ENCODE data around the gene CCT6B. TPM values are rescaled to one million over a fixed set of nuclear protein-coding genes. Genes with fewer than 3 reads are reported as not detected.
A peak's percentile ranks its signal among the peaks of the same experiment; 100 is the strongest.

CCT6B gene
- total RNA-seq, 2 experiments from 2014 or later = 4.6 to 4.9 TPM

DNA sequence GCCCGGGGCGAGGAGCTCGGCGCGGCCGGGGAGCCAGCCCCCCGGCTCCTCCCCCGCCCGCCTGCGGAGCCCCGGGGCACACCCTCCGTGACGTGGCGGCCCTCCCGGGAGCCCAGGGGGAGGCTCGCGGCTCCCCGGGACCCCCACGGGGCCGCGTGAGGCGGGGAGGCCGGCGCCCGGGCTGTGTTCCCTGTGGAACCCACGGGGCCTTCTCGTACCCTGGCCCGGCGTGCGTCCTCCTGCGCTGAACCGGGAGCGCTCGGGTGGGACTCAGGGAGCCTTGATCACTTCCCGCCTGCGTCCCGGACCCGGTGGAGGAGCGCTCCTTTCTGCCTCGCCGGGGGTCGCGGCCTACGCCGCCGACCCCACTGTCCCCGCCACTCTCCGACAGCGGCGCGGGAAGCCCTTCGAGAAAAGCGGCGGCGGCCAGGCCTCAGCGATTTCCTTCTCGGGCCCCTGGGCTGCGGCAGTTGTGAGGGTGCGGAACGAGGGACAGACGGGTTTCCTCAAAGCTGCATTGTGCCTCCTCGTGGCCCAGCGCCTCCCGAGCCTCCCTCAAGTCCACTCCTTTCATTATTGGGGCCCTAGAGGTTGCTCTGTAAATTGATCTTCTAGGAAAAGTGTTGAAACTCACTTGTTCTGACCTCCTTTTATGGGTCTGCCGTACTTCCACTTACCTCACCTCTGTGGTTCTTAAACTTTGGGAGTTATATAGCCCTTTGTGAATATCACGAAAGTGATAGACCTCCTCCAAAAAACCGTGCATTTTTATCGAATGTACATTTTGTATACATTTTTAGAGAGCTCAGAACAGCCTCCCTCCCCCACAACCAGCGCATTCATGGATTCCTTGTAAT is 19.6 kb upstream of the CCT6B start:
- Histone ChIP-seq H3K9me3 (ENCODE audit: control insufficient read depth in 1 of 2, insufficient read depth in 1 of 2, low read length in 2 of 2) (no peaks in the 10 kb centered on the region), H3K4me1 (ENCODE audit: insufficient read depth, low read length) (peaks cover 26% of the 10 kb centered on the region), H3K27me3 (ENCODE audit: control insufficient read depth in 1 of 2, insufficient read depth in 2 of 2, low read length in 2 of 2) (no peaks in the 10 kb centered on the region), H3K27ac (ENCODE audit: low read depth in 1 of 2, low read length in 2 of 2) (peak overlapping the region; percentile 92 to 97), H3K36me3 (ENCODE audit: insufficient read depth, low read length) (peaks cover 15% of the 10 kb centered on the region), H3K4me3 (ENCODE audit: low read length) (peak overlapping the region; percentile 90)
- CTCF ChIA-PET = interaction anchor here (0.7 to 2.3 kb wide), 15 partner anchors 14 to 783 kb away, joined by 3 to 13 read pairs (median 5); partner anchors contain the start of genes CCT6B, RAD51D, RFFL and ZNF830
- intact Hi-C loops (cut with DNase I, micrococcal nuclease) = loop anchor here (1.0 to 10.0 kb wide), 5 partner anchors 20 to 831 kb away; partner anchors contain the start of genes CCT6B (in 1 of the 2) and ZNF830 (in 1 of the 2)
- Mint-ChIP-seq H3K27me3 (no peaks in the 10 kb centered on the region), H3K27ac (peak overlapping the region; percentile 88), H3K4me1 (ENCODE audit: low read depth) (peaks cover 56% of the 10 kb centered on the region), H3K4me3 (peak overlapping the region; percentile 94), H3K36me3 (ENCODE audit: low read depth) (peaks cover 43% of the 10 kb centered on the region), H3K9me3 (no peaks in the 10 kb centered on the region)
- ATAC-seq (ENCODE audit: poor library complexity) (peak; percentile 80), DNase-seq (peak; percentile 38 to 91 (median 66))
- POLR2A ChIA-PET = interaction anchor here (0.5 to 4.8 kb wide), 29 partner anchors 10 to 828 kb away, joined by 3 to 37 read pairs (median 3); partner anchors contain the start of genes CCT6B, NLE1, PEX12 and RAD51D
- TF ChIP-seq, protein P1, sequence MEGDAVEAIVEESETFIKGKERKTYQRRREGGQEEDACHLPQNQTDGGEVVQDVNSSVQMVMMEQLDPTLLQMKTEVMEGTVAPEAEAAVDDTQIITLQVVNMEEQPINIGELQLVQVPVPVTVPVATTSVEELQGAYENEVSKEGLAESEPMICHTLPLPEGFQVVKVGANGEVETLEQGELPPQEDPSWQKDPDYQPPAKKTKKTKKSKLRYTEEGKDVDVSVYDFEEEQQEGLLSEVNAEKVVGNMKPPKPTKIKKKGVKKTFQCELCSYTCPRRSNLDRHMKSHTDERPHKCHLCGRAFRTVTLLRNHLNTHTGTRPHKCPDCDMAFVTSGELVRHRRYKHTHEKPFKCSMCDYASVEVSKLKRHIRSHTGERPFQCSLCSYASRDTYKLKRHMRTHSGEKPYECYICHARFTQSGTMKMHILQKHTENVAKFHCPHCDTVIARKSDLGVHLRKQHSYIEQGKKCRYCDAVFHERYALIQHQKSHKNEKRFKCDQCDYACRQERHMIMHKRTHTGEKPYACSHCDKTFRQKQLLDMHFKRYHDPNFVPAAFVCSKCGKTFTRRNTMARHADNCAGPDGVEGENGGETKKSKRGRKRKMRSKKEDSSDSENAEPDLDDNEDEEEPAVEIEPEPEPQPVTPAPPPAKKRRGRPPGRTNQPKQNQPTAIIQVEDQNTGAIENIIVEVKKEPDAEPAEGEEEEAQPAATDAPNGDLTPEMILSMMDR (IDR thresholded peaks at IDR 0.05) = peak; percentile 56

DNA sequence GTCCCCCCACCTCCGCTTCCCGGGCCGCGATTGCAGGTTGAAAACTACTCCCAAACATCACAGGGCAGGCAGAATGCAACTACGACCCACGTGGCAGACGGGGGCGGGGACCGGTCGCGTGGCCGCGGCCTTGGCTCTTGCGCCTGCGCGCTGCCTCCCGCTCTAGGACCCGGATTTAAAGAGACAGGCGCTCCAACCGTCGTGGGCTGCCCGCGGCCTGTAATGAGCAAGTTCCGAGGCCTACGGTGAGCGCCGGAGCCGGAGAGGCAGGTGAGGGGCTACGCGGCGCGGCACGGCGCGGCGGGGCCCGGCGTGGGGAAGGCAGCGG is 19.1 kb upstream of the CCT6B start, which contains the start of gene LIG3:
LIG3 (plus strand) TSS at position 160 of the 328 bp plus-strand sequence. CDS start 2,494 bp downstream, outside the sequence.
- intact Hi-C loops (cut with DNase I, micrococcal nuclease) = loop anchor here (1.0 to 10.0 kb wide), 5 partner anchors 19 to 832 kb away; partner anchors contain the start of genes CCT6B (in 1 of the 2) and ZNF830 (in 1 of the 2)
- peaks cover 50% of the 10 kb centered on the region for H3K4me1 Mint-ChIP-seq (ENCODE audit: low read depth)

More for the DNA sequence above, 19.1 kb upstream of the CCT6B start, which contains the start of gene LIG3:
- H3K4me3 ChIP-seq (ENCODE audit: low read length) = peak within 1 kb of the TSS; percentile 90
- POLR2A ChIA-PET = interaction anchor here (0.5 to 4.8 kb wide), 25 partner anchors 11 to 981 kb away, joined by 3 to 37 read pairs (median 4); partner anchors contain the start of genes CCT6B, NLE1, PEX12 and RAD51D
- H3K27me3 ChIP-seq (ENCODE audit: control insufficient read depth in 1 of 2, insufficient read depth in 2 of 2, low read length in 2 of 2) = no peaks in the 10 kb centered on the region
- peaks cover 37% of the 10 kb centered on the region for H3K36me3 Mint-ChIP-seq (ENCODE audit: low read depth)
- peaks cover 9% of the 10 kb centered on the region for H3K36me3 ChIP-seq (ENCODE audit: insufficient read depth, low read length)
- H3K9me3 Mint-ChIP-seq = no peaks in the 10 kb centered on the region
- TF ChIP-seq, protein P1 (IDR thresholded peaks at IDR 0.05) = no peak
- peak; percentile 87 to 96 (median 92) for DNase-seq
- H3K4me1 ChIP-seq (ENCODE audit: insufficient read depth, low read length) = peaks cover 26% of the 10 kb centered on the region
- no peaks in the 10 kb centered on the region for H3K27me3 Mint-ChIP-seq
- H3K4me3 Mint-ChIP-seq = peak within 1 kb of the TSS; percentile 95
- CTCF ChIA-PET = interaction anchor here (0.7 to 2.3 kb wide), 12 partner anchors 14 to 784 kb away, joined by 3 to 13 read pairs (median 5); partner anchors contain the start of genes CCT6B, RAD51D, RFFL and ZNF830
- H3K27ac Mint-ChIP-seq = peak within 1 kb of the TSS; percentile 88
- H3K9me3 ChIP-seq (ENCODE audit: control insufficient read depth in 1 of 2, insufficient read depth in 1 of 2, low read length in 2 of 2) = no peaks in the 10 kb centered on the region
- ATAC-seq (ENCODE audit: poor library complexity) = peak; percentile 75
- H3K27ac ChIP-seq (ENCODE audit: low read depth in 1 of 2, low read length in 2 of 2) = peak within 1 kb of the TSS; percentile 92 to 97

Measured in CD4-positive, alpha-beta T cell (primary cell).